Testis (tissue), 2 donors: ENCODE results near the gene ARHGEF38.

Source experiments
- CTCF ChIP-seq, 3 experiments: fragments of 450-650 bp in 2 of 3; fragments of 200-600 bp in 1 of 3; sonication (generic) in 1 of 3; IDR thresholded peaks; one replicate each; pipeline ENCODE4 v1.5.1; 2016 to 2019; ENCODE audit warnings: antibody characterized with exemption in 3 of 3, mild to moderate bottlenecking in 2 of 3, moderate library complexity in 1 of 3
- POLR2A ChIP-seq: fragments of 450-650 bp; IDR thresholded peaks from one replicate; pipeline ENCODE4 v1.6.1; 2017; ENCODE audit warnings: antibody characterized with exemption, mild to moderate bottlenecking, moderate library complexity

GRCh38 chr4:105641845-105642244 is 89.4 kb downstream of the ARHGEF38 start:
- TF ChIP-seq CTCF (IDR thresholded peaks at IDR 0.05) (no peak), POLR2A (no peak)
